Measurements from ENCODE around the gene BCL2.

DNA sequence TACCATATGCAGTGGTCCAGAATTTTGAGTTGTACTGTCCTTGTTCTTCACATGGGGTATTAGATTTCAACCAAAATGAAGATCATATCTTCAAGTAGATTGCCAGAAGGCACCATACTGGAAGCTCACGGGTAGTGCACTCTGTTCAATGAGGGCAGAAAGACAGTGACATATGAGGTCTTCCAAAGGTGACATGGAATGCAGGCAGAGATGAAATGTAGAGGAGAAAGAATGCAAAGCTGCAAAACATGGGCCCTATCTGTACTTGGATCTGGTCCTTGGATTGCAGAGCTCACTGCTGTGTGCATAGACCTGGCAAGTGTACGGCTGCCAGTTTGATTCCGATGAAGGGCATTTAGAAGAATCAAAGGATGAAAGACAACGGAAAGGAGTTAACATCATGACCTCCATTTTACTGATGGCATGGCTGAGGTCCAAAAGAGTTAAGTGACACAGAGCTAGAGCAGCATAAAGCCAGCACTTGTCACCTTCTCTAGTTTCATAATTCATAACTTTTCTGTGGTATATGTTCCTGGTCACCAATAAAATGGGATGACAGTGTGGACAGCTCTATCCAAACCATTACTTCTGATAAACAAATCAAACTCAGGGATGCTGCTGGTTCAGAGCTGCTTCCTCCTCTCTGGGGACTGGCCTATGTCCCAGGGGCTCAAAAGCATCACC is 64.7 kb downstream of the BCL2 start:
- TF ChIP-seq, protein P1, sequence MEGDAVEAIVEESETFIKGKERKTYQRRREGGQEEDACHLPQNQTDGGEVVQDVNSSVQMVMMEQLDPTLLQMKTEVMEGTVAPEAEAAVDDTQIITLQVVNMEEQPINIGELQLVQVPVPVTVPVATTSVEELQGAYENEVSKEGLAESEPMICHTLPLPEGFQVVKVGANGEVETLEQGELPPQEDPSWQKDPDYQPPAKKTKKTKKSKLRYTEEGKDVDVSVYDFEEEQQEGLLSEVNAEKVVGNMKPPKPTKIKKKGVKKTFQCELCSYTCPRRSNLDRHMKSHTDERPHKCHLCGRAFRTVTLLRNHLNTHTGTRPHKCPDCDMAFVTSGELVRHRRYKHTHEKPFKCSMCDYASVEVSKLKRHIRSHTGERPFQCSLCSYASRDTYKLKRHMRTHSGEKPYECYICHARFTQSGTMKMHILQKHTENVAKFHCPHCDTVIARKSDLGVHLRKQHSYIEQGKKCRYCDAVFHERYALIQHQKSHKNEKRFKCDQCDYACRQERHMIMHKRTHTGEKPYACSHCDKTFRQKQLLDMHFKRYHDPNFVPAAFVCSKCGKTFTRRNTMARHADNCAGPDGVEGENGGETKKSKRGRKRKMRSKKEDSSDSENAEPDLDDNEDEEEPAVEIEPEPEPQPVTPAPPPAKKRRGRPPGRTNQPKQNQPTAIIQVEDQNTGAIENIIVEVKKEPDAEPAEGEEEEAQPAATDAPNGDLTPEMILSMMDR (conservative IDR thresholded peaks at IDR 0.05), result no peak
- no peak for TF ChIP-seq ZFX (IDR thresholded peaks at IDR 0.05)

Measured in C4-2B (cell line).